Stomach (tissue), 4 donors: Measurements from ENCODE around the gene JAG1.

Experiments used
- CTCF ChIP-seq, 7 experiments: fragments of 450-650 bp in 4 of 7; fragments of 200-600 bp in 3 of 7; sonication (generic) in 3 of 7; IDR thresholded peaks; one replicate each; pipeline ENCODE4 v1.5.1; 2016 to 2019; ENCODE audit warnings: antibody characterized with exemption in 7 of 7, control low read depth in 2 of 7, mild to moderate bottlenecking in 1 of 7
- POLR2A ChIP-seq, 4 donors: fragments of 450-650 bp; IDR thresholded peaks; one replicate each; pipeline ENCODE4 v1.6.1; 2016; ENCODE audit warnings: antibody characterized with exemption in 4 of 4, control low read depth in 2 of 4, mild to moderate bottlenecking in 1 of 4, moderate library complexity in 1 of 4

- no peak for TF ChIP-seq CTCF (IDR thresholded peaks at IDR 0.05)
- TF ChIP-seq POLR2A (IDR thresholded peaks at IDR 0.05): no peak
Measured at GRCh38 chr20:10633718-10634117, 40.1 kb downstream of the JAG1 start.
